ENCODE measurements around the gene UCHL3.

UCHL3 gene

GRCh38 chr13:75547917-75548316 is 1.7 kb upstream of the UCHL3 start:
- no peak for DNase-seq (ENCODE audit: low read depth, low spot score)

GRCh38 chr13:75550159-75550567 is 572 bp downstream of the UCHL3 start:
- DNase-seq (ENCODE audit: low read depth, low spot score) = no peak

- no peak for DNase-seq (ENCODE audit: low read depth, low spot score)
Observed at GRCh38 chr13:75554464-75554863, 4.9 kb downstream of the UCHL3 start.

GRCh38 chr13:75554981-75555380 is 5.4 kb downstream of the UCHL3 start:
- DNase-seq (ENCODE audit: low read depth, low spot score) = no peak

GRCh38 chr13:75555836-75556235 is 6.2 kb downstream of the UCHL3 start:
- no peak for DNase-seq (ENCODE audit: low read depth, low spot score)

- DNase-seq (ENCODE audit: low read depth, low spot score) = no peak
Observed at GRCh38 chr13:75556961-75557360, 7.4 kb downstream of the UCHL3 start.

- DNase-seq (ENCODE audit: low read depth, low spot score) = no peak
Observed at GRCh38 chr13:75558145-75558840, 8.7 kb downstream of the UCHL3 start.

GRCh38 chr13:75566658-75567057 is 17.1 kb downstream of the UCHL3 start:
- DNase-seq (ENCODE audit: low read depth, low spot score) = no peak

GRCh38 chr13:75569576-75569975 is 20.0 kb downstream of the UCHL3 start:
- DNase-seq (ENCODE audit: low read depth, low spot score) = no peak

- no peak for DNase-seq (ENCODE audit: low read depth, low spot score)
Observed at GRCh38 chr13:75579529-75579928, 29.9 kb downstream of the UCHL3 start.

- DNase-seq (ENCODE audit: low read depth, low spot score) = no peak
Observed at GRCh38 chr13:75581874-75582640, 32.5 kb downstream of the UCHL3 start.

GRCh38 chr13:75583091-75583490 is 33.5 kb downstream of the UCHL3 start:
- no peak for DNase-seq (ENCODE audit: low read depth, low spot score)

GRCh38 chr13:75585153-75585552 is 35.6 kb downstream of the UCHL3 start:
- DNase-seq (ENCODE audit: low read depth, low spot score) = no peak

GRCh38 chr13:75587679-75588078 is 38.1 kb downstream of the UCHL3 start:
- no peak for DNase-seq (ENCODE audit: low read depth, low spot score)

GRCh38 chr13:75596657-75597182 is 47.1 kb downstream of the UCHL3 start:
- DNase-seq (ENCODE audit: low read depth, low spot score) = no peak

GRCh38 chr13:75600371-75600770 is 50.8 kb downstream of the UCHL3 start:
- DNase-seq (ENCODE audit: low read depth, low spot score) = no peak

GRCh38 chr13:75603038-75603437 is 53.4 kb downstream of the UCHL3 start:
- DNase-seq (ENCODE audit: low read depth, low spot score) = no peak

GRCh38 chr13:75607447-75607846 is 57.9 kb downstream of the UCHL3 start:
- DNase-seq (ENCODE audit: low read depth, low spot score) = no peak

GRCh38 chr13:75610466-75610865 is 60.9 kb downstream of the UCHL3 start:
- no peak for DNase-seq (ENCODE audit: low read depth, low spot score)

GRCh38 chr13:75612354-75612753 is 62.8 kb downstream of the UCHL3 start:
- no peak for DNase-seq (ENCODE audit: low read depth, low spot score)

- no peak for DNase-seq (ENCODE audit: low read depth, low spot score)
Observed at GRCh38 chr13:75617230-75617629, 67.6 kb downstream of the UCHL3 start.

GRCh38 chr13:75618308-75618707 is 68.7 kb downstream of the UCHL3 start:
- DNase-seq (ENCODE audit: low read depth, low spot score) = no peak

- no peak for DNase-seq (ENCODE audit: low read depth, low spot score)
Observed at GRCh38 chr13:75620020-75620419, 70.4 kb downstream of the UCHL3 start.
